Astrocyte of the cerebellum (primary cell): ENCODE data around the gene DMD.

Experiments used
- DNase-seq: peaks from one replicate; pipeline ENCODE4 v3.0.0-alpha.2; 2011; ENCODE audit warnings: low read depth
- H3K4me3 ChIP-seq: 2 replicates; pipeline ENCODE4 v1.5.1; 2011; ENCODE audit warnings: mild to moderate bottlenecking, low read depth, low read length, moderate library complexity
- in situ Hi-C: cut with HindIII; loops from 2 replicates; pipeline ENCODE4 v1.10.0; 2017; ENCODE audit warnings: low sequenced_read_pairs
- TF ChIP-seq, protein P1 (sequence below): IDR thresholded peaks from 2 replicates; pipeline ENCODE4 v1.5.1; 2012; ENCODE audit warnings: low read length, low read depth, moderate library complexity, mild to moderate bottlenecking; ENCODE audit errors: missing control alignments

The DMD gene

DNA sequence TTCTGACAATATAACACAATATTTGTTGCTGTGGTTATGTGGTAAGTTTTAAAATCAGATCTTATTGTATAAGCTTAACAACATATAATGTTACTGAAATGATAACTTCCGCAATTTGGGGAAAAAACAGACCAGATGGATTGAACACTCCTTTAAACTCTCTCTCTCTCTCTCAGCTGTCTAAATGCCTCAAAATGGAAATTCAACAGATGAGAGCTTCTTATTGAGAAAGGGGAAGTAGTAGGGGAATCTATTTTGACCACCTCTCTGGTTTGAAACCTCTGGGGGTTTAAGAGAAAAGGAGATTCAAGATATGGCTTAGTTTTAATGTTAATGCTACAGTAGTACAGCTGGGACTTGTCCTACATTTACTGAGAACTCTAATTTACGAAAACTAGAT lies 40.3 kb downstream of the DMD start:
- no peak for DNase-seq
- no peak overlapping the region for H3K4me3 ChIP-seq
- TF ChIP-seq, protein P1, sequence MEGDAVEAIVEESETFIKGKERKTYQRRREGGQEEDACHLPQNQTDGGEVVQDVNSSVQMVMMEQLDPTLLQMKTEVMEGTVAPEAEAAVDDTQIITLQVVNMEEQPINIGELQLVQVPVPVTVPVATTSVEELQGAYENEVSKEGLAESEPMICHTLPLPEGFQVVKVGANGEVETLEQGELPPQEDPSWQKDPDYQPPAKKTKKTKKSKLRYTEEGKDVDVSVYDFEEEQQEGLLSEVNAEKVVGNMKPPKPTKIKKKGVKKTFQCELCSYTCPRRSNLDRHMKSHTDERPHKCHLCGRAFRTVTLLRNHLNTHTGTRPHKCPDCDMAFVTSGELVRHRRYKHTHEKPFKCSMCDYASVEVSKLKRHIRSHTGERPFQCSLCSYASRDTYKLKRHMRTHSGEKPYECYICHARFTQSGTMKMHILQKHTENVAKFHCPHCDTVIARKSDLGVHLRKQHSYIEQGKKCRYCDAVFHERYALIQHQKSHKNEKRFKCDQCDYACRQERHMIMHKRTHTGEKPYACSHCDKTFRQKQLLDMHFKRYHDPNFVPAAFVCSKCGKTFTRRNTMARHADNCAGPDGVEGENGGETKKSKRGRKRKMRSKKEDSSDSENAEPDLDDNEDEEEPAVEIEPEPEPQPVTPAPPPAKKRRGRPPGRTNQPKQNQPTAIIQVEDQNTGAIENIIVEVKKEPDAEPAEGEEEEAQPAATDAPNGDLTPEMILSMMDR: no peak
- in situ Hi-C loops: no loop called here

DNA sequence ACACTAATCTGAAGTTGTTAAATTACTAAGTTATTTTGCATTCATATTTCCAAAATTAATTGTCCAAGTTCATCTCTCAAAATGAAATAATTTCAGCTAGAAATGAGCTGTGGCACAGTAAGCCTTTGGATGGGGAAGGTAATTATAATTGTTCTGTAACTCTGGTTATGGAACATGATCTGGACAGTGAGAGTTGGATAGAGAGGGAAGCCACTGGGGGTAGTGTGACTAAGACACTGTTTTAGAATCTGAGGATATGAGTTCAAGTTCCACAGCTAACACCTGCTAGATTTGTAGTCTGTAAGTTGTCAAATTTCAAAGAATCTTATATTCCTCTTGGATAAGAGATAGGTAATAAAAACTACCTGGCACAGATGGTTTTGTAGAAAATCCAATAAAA lies 49.5 kb downstream of the DMD start:
- TF ChIP-seq, protein P1: no peak
- DNase-seq: no peak
- H3K4me3 ChIP-seq: no peak overlapping the region
- in situ Hi-C loops: no loop called here

DNA sequence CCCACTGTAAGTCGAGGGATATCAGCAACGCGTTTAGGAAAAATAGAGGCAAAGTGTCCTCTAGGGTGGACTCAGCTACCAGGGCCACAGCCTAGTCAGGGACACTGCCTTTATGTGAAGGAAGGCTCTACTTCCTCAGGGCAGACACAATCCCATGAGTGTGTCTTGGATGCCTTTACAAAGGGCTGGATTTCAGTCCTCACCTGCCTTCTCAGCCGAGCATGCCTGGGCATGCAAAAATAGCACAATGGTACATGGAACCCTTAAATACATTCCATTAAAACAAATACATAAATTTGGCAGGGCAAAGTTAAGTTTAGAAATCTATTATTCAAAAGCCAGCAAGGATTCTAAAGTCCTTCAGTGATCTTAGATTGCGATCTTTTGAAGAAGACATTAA lies 51.1 kb downstream of the DMD start:
- no peak for DNase-seq
- TF ChIP-seq, protein P1: no peak
- no peak overlapping the region for H3K4me3 ChIP-seq
- in situ Hi-C loops: no loop called here

DNA sequence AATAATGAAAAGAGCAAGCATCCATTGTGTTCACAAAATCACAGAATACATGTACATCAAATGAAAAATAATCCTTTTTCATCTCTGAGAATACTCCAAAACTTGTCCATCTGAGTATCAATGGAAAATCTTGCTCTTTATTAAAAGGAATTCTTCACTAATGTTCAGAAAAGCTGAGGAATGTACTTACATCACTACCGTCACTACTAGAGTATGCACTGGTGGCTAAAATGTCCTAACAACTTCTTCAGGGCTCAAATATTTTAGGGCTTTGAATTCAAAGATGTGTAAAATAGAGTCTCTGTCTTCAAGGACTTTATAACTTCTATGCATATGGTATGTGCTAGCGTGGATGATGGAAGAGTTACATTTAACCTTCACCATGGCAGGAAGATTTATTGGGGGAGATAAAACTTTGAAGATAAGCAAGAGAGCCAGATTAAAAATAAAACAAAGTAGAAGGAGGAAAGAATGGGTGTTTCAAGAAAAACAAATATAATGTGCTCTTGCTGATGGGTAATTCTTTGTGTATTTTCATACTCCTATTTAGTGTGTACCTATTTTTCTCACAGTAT lies 55.1 kb downstream of the DMD start:
- TF ChIP-seq, protein P1: no peak
- H3K4me3 ChIP-seq: no peak overlapping the region
- in situ Hi-C loops: no loop called here
- DNase-seq: no peak

DNA sequence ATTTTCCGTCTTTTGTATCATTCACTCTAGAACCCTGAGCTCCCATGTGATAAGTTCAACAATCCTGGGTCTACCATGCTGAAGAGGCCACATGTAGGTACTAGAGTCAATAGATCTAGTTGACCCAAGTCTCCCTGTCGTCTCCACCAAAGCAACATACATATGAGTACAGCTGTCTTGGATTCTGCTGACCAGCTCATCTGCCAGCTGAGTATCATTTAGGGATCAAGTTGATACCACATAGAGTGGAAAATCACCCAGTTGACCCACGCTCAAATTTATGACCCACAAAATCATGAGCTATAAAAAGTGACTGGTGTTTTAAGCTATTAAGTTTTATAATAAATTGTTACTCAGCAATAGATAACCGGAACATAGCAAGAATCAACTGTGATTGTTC lies 61.8 kb downstream of the DMD start:
- in situ Hi-C loops: no loop called here
- TF ChIP-seq, protein P1: no peak
- H3K4me3 ChIP-seq: no peak overlapping the region
- DNase-seq: no peak

DNA sequence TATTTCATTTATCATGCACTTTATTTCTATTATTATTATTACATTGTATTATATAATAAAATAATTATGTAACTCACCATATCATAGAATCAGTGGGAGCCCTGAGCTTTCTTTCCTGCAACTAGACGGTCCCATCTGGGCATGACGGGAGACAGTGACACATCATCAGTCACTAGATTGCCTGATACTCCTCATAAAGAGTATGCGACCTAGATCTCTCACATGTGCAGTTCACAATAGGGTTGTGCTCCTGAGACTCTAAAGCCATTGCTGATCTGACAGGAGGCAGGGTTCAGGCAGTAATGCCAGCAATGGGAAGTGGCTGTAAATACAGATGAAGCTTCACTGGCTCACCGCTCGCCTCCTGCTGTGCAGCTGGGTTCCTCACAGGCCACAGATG lies 62.3 kb downstream of the DMD start:
- TF ChIP-seq, protein P1: no peak
- no peak overlapping the region for H3K4me3 ChIP-seq
- in situ Hi-C loops: no loop called here
- no peak for DNase-seq

DNA sequence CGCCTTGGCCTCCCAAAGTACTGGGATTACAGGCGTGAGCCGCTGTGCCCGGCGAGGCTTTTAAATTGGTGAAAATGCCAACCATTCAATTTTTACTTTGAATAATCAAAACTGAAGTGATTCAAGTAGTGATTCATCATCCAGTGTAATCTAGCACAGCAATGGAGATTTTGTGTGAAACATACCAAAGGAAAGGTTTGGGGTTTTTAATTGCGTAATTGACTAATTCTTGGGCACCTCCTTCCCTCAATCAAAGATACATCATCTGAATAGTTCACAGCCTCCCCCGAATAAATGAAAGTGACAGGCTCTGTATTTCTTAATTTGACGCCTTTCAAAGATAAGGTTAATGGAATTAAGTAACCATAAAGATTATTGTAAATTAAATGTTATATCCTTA lies 69.0 kb downstream of the DMD start:
- no peak for DNase-seq
- H3K4me3 ChIP-seq: no peak overlapping the region
- in situ Hi-C loops: no loop called here
- TF ChIP-seq, protein P1: no peak
